GM12875 (cell line): ENCODE data around the gene C6orf62.
"Not testable (repeated sequence)": the region's sequence is repeated elsewhere in the genome, so short reads cannot be mapped to it uniquely, and the experiment has no call there.

Experiments
- H3K4me3 ChIP-seq: one replicate; pipeline ENCODE4 v1.5.1; 2011; ENCODE audit warnings: low read depth, low read length, control low read depth
- CTCF ChIP-seq: IDR thresholded peaks from 2 replicates; pipeline ENCODE4 v1.5.1; 2011; ENCODE audit warnings: low read depth, mild to moderate bottlenecking, control low read depth, inconsistent platforms, low read length, moderate library complexity, borderline replicate concordance; ENCODE audit not compliant: insufficient read depth

Gene C6orf62

GRCh38 chr6:24752917-24753492, 34.1 kb upstream of the C6orf62 start:
- no peak overlapping the region for H3K4me3 ChIP-seq
- no peak for TF ChIP-seq CTCF

GRCh38 chr6:24752503-24752902, 33.5 kb upstream of the C6orf62 start:
- TF ChIP-seq CTCF: no peak

GRCh38 chr6:24750878-24751277, 31.9 kb upstream of the C6orf62 start:
- H3K4me3 ChIP-seq: not testable (repeated sequence)

More at GRCh38 chr6:24752503-24752902, 33.5 kb upstream of the C6orf62 start:
- no peak overlapping the region for H3K4me3 ChIP-seq

- no peak overlapping the region for H3K4me3 ChIP-seq
- no peak for TF ChIP-seq CTCF
Observed at GRCh38 chr6:24749297-24749696, 30.3 kb upstream of the C6orf62 start.

- H3K4me3 ChIP-seq: no peak overlapping the region
- no peak for TF ChIP-seq CTCF
Observed at GRCh38 chr6:24744911-24745310, 26.0 kb upstream of the C6orf62 start.

- no peak overlapping the region for H3K4me3 ChIP-seq
- TF ChIP-seq CTCF: no peak
Observed at GRCh38 chr6:24743944-24744335, 25.0 kb upstream of the C6orf62 start.

GRCh38 chr6:24743265-24743943, 24.4 kb upstream of the C6orf62 start:
- no peak overlapping the region for H3K4me3 ChIP-seq

More at GRCh38 chr6:24743265-24743943, 24.4 kb upstream of the C6orf62 start:
- no peak for TF ChIP-seq CTCF
